Suprapubic skin (tissue), 4 donors: ENCODE measurements around the gene SEC14L2.
"Not testable (repeated sequence)": the region's sequence is repeated elsewhere in the genome, so short reads cannot be mapped to it uniquely, and the experiment has no call there.

Experiments
- POLR2A ChIP-seq, 2 donors: fragments of 450-650 bp; IDR thresholded peaks; one replicate each; pipeline ENCODE4 v1.6.1; 2017; ENCODE audit warnings: antibody characterized with exemption in 2 of 2, mild to moderate bottlenecking in 2 of 2, moderate library complexity in 2 of 2
- POLR2AphosphoS5 ChIP-seq, 3 donors: sonication (generic); formaldehyde crosslinking; IDR thresholded peaks; one replicate each; pipeline ENCODE4 v1.6.1; 2017; ENCODE audit warnings: antibody characterized with exemption in 3 of 3
- TF ChIP-seq, protein P1 (sequence below), 2 donors: fragments of 200-600 bp in 1 of 2; fragments of 450-650 bp in 1 of 2; sonication (generic) in 1 of 2; IDR thresholded peaks; one replicate each; pipeline ENCODE4 v1.5.1; 2016 to 2019; ENCODE audit warnings: antibody characterized with exemption in 2 of 2, mild to moderate bottlenecking in 1 of 2, moderate library complexity in 1 of 2

DNA sequence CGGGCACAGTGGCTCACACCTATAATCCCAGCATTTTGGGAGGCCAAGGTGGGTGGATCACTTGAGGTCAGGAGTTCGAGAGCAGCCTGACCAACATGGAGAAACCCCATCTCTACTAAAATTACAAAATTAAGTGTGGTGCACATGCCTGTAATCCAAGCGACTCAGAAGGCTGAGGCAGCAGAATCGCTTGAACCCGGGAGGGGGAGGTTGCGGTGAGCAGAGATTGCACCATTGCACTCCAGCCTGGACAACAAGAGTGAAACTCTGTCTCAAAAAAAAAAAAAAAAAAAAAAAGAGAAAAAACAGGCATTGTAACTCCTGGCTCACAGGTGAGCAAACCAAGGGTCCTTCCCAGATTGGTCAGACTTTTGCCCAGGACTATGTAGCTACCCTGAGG, 63.7 kb downstream of the SEC14L2 start:
- not testable (repeated sequence) for TF ChIP-seq POLR2A, POLR2AphosphoS5 (IDR thresholded peaks at IDR 0.05)
- TF ChIP-seq, protein P1, sequence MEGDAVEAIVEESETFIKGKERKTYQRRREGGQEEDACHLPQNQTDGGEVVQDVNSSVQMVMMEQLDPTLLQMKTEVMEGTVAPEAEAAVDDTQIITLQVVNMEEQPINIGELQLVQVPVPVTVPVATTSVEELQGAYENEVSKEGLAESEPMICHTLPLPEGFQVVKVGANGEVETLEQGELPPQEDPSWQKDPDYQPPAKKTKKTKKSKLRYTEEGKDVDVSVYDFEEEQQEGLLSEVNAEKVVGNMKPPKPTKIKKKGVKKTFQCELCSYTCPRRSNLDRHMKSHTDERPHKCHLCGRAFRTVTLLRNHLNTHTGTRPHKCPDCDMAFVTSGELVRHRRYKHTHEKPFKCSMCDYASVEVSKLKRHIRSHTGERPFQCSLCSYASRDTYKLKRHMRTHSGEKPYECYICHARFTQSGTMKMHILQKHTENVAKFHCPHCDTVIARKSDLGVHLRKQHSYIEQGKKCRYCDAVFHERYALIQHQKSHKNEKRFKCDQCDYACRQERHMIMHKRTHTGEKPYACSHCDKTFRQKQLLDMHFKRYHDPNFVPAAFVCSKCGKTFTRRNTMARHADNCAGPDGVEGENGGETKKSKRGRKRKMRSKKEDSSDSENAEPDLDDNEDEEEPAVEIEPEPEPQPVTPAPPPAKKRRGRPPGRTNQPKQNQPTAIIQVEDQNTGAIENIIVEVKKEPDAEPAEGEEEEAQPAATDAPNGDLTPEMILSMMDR (IDR thresholded peaks at IDR 0.05): not testable (repeated sequence)
